AG04450 (cell line): ENCODE measurements around the gene NUFIP2. TPM values are rescaled to one million over a fixed set of nuclear protein-coding genes. Genes with fewer than 3 reads are reported as not detected.

Experiments
- CTCF ChIA-PET: fragments of 300-600, 350-600 bp; formaldehyde crosslinking; extraction: SDS; loops from one replicate; lab custom pipeline; 2022; ENCODE audit warnings: antibody characterized with exemption, inconsistent platforms; lab: Charles Lee
- POLR2A ChIA-PET: fragments of 350-600 bp; formaldehyde crosslinking; extraction: SDS; loops from one replicate; lab custom pipeline; 2021; ENCODE audit warnings: antibody characterized with exemption, inconsistent platforms; lab: Yijun Ruan, JAX
- DNase-seq: peaks from one replicate; pipeline ENCODE4 v3.0.0-alpha.2; 2011; ENCODE audit warnings: low read depth, low spot score
- H3K27ac ChIP-seq: one replicate; pipeline ENCODE4 v1.5.1; 2012; ENCODE audit warnings: low read depth, low read length, control low read depth
- H3K27me3 ChIP-seq: one replicate; pipeline ENCODE4 v1.6.0; 2012; ENCODE audit warnings: low read length; ENCODE audit not compliant: control insufficient read depth, insufficient read depth
- H3K4me3 ChIP-seq: 2 replicates; pipeline ENCODE4 v1.5.1; 2011; ENCODE audit warnings: mild to moderate bottlenecking, low read depth, low read length, control low read depth
- H3K9me3 ChIP-seq: 2 replicates; pipeline ENCODE4 v1.5.1; 2012; ENCODE audit warnings: low read length; ENCODE audit not compliant: control insufficient read depth, insufficient read depth
- polyA plus RNA-seq: library from polyadenylated mRNA; depleted of rRNA; stranded (reverse); fragments of >200 nt; gene quantifications from 2 replicates; pipeline ENCODE4 v1.2.3, GENCODE V29; 2011
- TF ChIP-seq, protein P1 (sequence below): IDR thresholded peaks from 2 replicates; pipeline ENCODE4 v1.5.1; 2011; ENCODE audit warnings: low read depth, low read length, control low read depth, inconsistent platforms

The NUFIP2 gene
- polyA plus RNA-seq, 1 experiment, result 14.7 TPM

DNA sequence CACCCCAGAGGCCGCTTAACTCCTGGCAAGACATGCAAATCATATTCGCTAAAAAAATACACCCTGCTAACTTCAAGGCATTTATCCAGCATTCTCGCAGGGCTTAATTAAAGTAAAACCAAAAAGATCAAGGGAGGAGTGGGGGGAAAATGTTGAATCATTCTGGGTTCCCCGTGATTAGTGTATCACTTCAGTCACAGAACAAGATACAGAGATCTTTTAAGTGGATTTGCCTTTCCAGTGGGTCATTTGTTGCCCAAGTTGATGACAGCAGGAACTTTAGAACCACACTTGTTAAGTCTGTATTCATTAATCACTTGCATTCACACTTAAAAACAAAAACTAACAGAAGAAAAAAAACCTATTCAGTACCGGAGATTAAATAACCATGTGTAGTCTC is 30.0 kb downstream of the NUFIP2 start:
- Histone ChIP-seq H3K27ac (no peak overlapping the region), H3K27me3 (no peaks in the 10 kb centered on the region), H3K4me3 (no peak overlapping the region), H3K9me3 (no peaks in the 10 kb centered on the region)
- DNase-seq, result no peak
- TF ChIP-seq, protein P1, sequence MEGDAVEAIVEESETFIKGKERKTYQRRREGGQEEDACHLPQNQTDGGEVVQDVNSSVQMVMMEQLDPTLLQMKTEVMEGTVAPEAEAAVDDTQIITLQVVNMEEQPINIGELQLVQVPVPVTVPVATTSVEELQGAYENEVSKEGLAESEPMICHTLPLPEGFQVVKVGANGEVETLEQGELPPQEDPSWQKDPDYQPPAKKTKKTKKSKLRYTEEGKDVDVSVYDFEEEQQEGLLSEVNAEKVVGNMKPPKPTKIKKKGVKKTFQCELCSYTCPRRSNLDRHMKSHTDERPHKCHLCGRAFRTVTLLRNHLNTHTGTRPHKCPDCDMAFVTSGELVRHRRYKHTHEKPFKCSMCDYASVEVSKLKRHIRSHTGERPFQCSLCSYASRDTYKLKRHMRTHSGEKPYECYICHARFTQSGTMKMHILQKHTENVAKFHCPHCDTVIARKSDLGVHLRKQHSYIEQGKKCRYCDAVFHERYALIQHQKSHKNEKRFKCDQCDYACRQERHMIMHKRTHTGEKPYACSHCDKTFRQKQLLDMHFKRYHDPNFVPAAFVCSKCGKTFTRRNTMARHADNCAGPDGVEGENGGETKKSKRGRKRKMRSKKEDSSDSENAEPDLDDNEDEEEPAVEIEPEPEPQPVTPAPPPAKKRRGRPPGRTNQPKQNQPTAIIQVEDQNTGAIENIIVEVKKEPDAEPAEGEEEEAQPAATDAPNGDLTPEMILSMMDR, result no peak
- POLR2A ChIA-PET, result no interaction called here
- CTCF ChIA-PET, result no interaction called here

DNA sequence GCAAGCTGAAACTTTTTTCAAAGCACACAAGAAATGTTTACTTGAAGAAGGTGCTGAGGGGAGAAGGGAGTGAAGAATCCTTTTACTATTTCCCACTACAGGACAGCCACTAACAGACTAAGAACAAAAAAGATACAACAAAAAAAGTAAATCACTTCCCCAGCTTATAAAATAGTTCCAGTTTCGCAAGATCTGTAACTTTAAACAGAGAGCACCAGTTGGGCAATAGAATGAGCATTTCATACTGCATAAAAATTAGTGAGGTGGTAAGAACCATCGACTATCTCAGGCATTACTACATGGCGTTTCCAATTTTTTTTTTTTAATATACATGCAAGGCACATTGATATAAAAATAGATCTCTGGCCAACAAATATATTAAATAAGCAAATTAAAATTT is 36.2 kb downstream of the NUFIP2 start:
- Histone ChIP-seq H3K9me3 (no peaks in the 10 kb centered on the region), H3K27me3 (no peaks in the 10 kb centered on the region), H3K4me3 (no peak overlapping the region), H3K27ac (no peak overlapping the region)
- POLR2A ChIA-PET, result interaction anchor here (1.3 to 1.5 kb wide), 2 partner anchors 17 to 109 kb away, joined by 5 to 6 read pairs; no protein-coding TSS in a partner anchor
- DNase-seq, result no peak
- TF ChIP-seq, protein P1, result no peak
- CTCF ChIA-PET, result interaction anchor here (0.9 to 7.9 kb wide), 8 partner anchors 33 to 141 kb away, joined by 3 to 48 read pairs (median 6); partner anchors contain the start of gene MYO18A

DNA sequence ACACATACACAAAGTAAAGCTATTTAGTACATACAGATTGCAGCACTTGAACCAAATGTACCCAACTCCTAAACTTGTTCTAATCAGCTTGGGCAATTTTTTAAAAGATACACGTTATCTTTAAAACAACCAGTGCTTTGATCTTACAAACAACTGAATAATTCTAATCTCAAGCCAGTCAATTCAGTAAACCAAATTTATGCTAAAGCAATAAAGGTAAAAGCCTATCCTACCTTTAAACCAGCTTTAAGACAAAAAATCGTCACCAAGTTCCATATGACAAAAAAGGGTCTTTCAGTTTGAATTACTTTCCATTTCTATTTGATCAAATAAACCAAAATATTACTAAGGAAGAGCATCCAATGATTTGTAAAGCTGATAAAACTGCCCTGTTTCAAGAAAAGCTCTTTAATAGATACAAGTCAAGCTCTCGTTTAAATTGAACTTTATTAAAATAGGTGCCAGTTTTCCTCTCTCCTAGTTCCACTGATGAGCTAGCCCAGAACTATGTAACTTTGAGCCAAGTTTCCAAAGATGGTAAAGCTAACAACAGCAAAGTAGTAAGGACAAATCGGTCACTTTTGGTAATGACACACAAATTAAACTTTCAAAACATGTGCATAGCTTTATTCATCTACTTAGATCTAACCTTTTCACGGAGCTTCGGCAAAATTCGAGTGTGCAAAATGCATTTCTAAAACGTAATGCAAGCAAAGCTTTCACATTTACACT is 37.0 kb downstream of the NUFIP2 start:
- no peak for DNase-seq
- Histone ChIP-seq H3K27me3 (no peaks in the 10 kb centered on the region), H3K4me3 (no peak overlapping the region), H3K9me3 (no peaks in the 10 kb centered on the region), H3K27ac (no peak overlapping the region)
- POLR2A ChIA-PET, result interaction anchor here (0.7 to 1.5 kb wide), 3 partner anchors 16 to 108 kb away, joined by 3 to 6 read pairs (median 5); partner anchors contain the start of gene NUFIP2
- CTCF ChIA-PET, result interaction anchor here (0.6 to 7.9 kb wide), 9 partner anchors 34 to 140 kb away, joined by 3 to 48 read pairs (median 4); partner anchors contain the start of gene NUFIP2
- TF ChIP-seq, protein P1, result no peak

DNA sequence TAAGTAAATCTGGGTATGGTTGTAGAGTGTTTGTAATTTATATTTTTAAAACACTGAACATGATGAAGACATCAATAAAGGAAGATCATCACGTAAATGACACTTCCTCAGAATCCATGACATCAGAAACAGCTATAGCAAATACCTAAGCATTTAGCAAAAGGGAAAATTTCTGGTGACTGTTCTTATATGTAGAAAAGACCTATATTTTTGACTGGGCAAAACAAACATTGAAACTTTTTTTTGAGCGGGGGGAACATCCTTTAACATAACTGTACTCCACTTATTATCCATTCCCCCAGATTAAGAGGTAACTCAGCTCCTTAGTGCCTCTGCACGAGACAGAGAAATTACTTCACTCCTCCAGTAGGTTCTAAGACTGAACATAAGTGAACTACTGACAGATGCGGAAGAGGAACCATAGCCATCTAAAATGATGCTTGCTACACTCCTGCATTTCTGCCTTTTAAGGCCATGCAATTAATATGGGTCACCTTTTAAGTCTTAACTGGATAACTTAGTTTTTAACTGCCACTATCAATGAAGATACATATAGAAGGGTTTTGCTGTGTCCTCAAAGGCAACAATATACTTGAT is 37.9 kb downstream of the NUFIP2 start:
- TF ChIP-seq, protein P1, result no peak
- H3K27me3 ChIP-seq, result no peaks in the 10 kb centered on the region
- no peak overlapping the region for H3K4me3 ChIP-seq
- ChIA-PET CTCF (interaction anchor here (0.7 to 7.9 kb wide), 8 partner anchors 10 to 361 kb away, joined by 3 to 48 read pairs (median 4); partner anchors contain the start of gene NUFIP2), POLR2A (interaction anchor here (0.7 kb wide), 1 partner anchor 38 kb away, joined by 3 read pairs; the partner anchor contains the start of gene NUFIP2)
- H3K27ac ChIP-seq, result no peak overlapping the region
- DNase-seq, result no peak
- H3K9me3 ChIP-seq, result no peaks in the 10 kb centered on the region

DNA sequence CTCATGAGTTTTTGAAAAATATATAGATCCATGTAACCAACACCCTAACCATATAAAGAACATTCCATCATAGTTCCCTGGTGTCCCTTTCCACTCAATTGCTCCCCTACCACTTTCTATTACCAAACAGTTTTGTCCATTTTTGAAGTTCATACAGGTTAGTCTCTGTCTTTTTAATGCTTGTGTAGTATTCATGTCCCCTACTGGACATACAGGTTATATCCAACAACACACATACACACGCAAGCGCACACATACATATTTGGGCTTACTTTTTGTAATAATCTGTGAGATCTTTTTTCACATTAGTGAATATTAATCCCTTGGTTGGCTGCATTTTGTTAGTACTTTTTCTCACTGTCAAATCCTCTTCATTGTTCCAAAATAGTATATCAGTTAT is 40.9 kb downstream of the NUFIP2 start:
- ChIA-PET POLR2A (no interaction called here), CTCF (no interaction called here)
- Histone ChIP-seq H3K9me3 (no peaks in the 10 kb centered on the region), H3K4me3 (no peak overlapping the region), H3K27ac (no peak overlapping the region), H3K27me3 (no peaks in the 10 kb centered on the region)
- no peak for DNase-seq
- TF ChIP-seq, protein P1, result no peak
